Stimulated activated CD8-positive, alpha-beta memory T cell treated with anti-CD3 and anti-CD28 coated beads, Interleukin-4, amount 100 ng/mL, for 24 hours (primary cell): ENCODE results near the gene MAGEB2.
"Not testable (repeated sequence)": the region's sequence is repeated elsewhere in the genome, so short reads cannot be mapped to it uniquely, and the experiment has no call there.

Experiments
- DNase-seq: peaks from one replicate; pipeline ENCODE4 v3.0.0-alpha.2; 2020; ENCODE audit warnings: low read depth

Gene MAGEB2

GRCh38 chrX:30215357-30215843, at the start of gene MAGEB2:
MAGEB2 (plus strand) TSS chrX:30215563; CDS start chrX:30218581, 3,018 bp downstream.
- DNase-seq: no peak

GRCh38 chrX:30170900-30171299, 44.5 kb upstream of the MAGEB2 start:
- DNase-seq: no peak

GRCh38 chrX:30181353-30181752, 34.0 kb upstream of the MAGEB2 start:
- DNase-seq: no peak

- no peak for DNase-seq
Measured at GRCh38 chrX:30183554-30183953, 31.8 kb upstream of the MAGEB2 start.

- no peak for DNase-seq
Measured at GRCh38 chrX:30190426-30190825, 24.9 kb upstream of the MAGEB2 start.

GRCh38 chrX:30193910-30194309, 21.5 kb upstream of the MAGEB2 start:
- not testable (repeated sequence) for DNase-seq

- DNase-seq: no peak
Measured at GRCh38 chrX:30196322-30196721, 19.0 kb upstream of the MAGEB2 start.

- no peak for DNase-seq
Measured at GRCh38 chrX:30212172-30212571, 3.2 kb upstream of the MAGEB2 start.

GRCh38 chrX:30217465-30217864, 2.1 kb downstream of the MAGEB2 start:
- no peak for DNase-seq

- no peak for DNase-seq
Measured at GRCh38 chrX:30219372-30219771, 4.0 kb downstream of the MAGEB2 start.

- DNase-seq: no peak
Measured at GRCh38 chrX:30220661-30221060, 5.3 kb downstream of the MAGEB2 start.

- DNase-seq: no peak
Measured at GRCh38 chrX:30224536-30224935, 9.2 kb downstream of the MAGEB2 start.

GRCh38 chrX:30228526-30228925, 13.2 kb downstream of the MAGEB2 start:
- DNase-seq: no peak

- DNase-seq: no peak
Measured at GRCh38 chrX:30230395-30230794, 15.0 kb downstream of the MAGEB2 start, which contains the start of gene MAGEB3. MAGEB3 (plus strand) TSS chrX:30230657; CDS start chrX:30235925, 5,268 bp downstream.

GRCh38 chrX:30241724-30242415, 26.5 kb downstream of the MAGEB2 start, which contains the start of gene MAGEB4:
MAGEB4 (plus strand) TSS chrX:30242000; CDS start chrX:30242136, 136 bp downstream.
- DNase-seq: no peak

GRCh38 chrX:30246769-30247489, 31.6 kb downstream of the MAGEB2 start, which contains the start of gene MAGEB1:
MAGEB1 (plus strand) TSS chrX:30247146; CDS start chrX:30250494, 3,348 bp downstream.
- no peak for DNase-seq

GRCh38 chrX:30248854-30249253, 33.5 kb downstream of the MAGEB2 start:
- DNase-seq: no peak

GRCh38 chrX:30253257-30253656, 37.9 kb downstream of the MAGEB2 start:
- DNase-seq: no peak

- no peak for DNase-seq
Measured at GRCh38 chrX:30259927-30260326, 44.6 kb downstream of the MAGEB2 start.

- no peak for DNase-seq
Measured at GRCh38 chrX:30261012-30261411, 45.6 kb downstream of the MAGEB2 start.

GRCh38 chrX:30262763-30263162, 47.4 kb downstream of the MAGEB2 start:
- DNase-seq: no peak
